Thyroid gland (tissue), 4 donors: ENCODE measurements around the gene SZT2.

Experiments
- POLR2A ChIP-seq, 2 donors: fragments of 450-650 bp; IDR thresholded peaks; one replicate each; pipeline ENCODE4 v1.6.1; 2017; ENCODE audit warnings: antibody characterized with exemption in 2 of 2, mild to moderate bottlenecking in 2 of 2, moderate library complexity in 1 of 2
- TF ChIP-seq, protein P1 (sequence below), 6 experiments: fragments of 200-600 bp in 3 of 6; fragments of 450-650 bp in 3 of 6; sonication (generic) in 3 of 6; IDR thresholded peaks; one replicate each; pipeline ENCODE4 v1.5.1; 2016 to 2019; ENCODE audit warnings: antibody characterized with exemption in 6 of 6, mild to moderate bottlenecking in 2 of 6, inconsistent platforms in 1 of 6, moderate library complexity in 1 of 6

- TF ChIP-seq, protein P1, sequence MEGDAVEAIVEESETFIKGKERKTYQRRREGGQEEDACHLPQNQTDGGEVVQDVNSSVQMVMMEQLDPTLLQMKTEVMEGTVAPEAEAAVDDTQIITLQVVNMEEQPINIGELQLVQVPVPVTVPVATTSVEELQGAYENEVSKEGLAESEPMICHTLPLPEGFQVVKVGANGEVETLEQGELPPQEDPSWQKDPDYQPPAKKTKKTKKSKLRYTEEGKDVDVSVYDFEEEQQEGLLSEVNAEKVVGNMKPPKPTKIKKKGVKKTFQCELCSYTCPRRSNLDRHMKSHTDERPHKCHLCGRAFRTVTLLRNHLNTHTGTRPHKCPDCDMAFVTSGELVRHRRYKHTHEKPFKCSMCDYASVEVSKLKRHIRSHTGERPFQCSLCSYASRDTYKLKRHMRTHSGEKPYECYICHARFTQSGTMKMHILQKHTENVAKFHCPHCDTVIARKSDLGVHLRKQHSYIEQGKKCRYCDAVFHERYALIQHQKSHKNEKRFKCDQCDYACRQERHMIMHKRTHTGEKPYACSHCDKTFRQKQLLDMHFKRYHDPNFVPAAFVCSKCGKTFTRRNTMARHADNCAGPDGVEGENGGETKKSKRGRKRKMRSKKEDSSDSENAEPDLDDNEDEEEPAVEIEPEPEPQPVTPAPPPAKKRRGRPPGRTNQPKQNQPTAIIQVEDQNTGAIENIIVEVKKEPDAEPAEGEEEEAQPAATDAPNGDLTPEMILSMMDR (IDR thresholded peaks at IDR 0.05): no peak
- TF ChIP-seq POLR2A (IDR thresholded peaks at IDR 0.05): no peak
Observed at GRCh38 chr1:43451157-43451591, 61.5 kb downstream of the SZT2 start.
